B cell (primary cell): Measurements from ENCODE around the gene KLF7.

Experiments
- CTCF ChIP-seq: fragments of 200-600 bp; IDR thresholded peaks from one replicate; pipeline ENCODE4 v1.8.0; 2022; ENCODE audit warnings: antibody characterized with exemption, mild to moderate bottlenecking
- EZH2 ChIP-seq: IDR thresholded peaks from 2 replicates; pipeline ENCODE4 v1.6.1; 2012; ENCODE audit warnings: borderline replicate concordance, low read depth, mild to moderate bottlenecking, moderate library complexity, low read length; ENCODE audit not compliant: insufficient read depth, poor library complexity, severe bottlenecking

DNA sequence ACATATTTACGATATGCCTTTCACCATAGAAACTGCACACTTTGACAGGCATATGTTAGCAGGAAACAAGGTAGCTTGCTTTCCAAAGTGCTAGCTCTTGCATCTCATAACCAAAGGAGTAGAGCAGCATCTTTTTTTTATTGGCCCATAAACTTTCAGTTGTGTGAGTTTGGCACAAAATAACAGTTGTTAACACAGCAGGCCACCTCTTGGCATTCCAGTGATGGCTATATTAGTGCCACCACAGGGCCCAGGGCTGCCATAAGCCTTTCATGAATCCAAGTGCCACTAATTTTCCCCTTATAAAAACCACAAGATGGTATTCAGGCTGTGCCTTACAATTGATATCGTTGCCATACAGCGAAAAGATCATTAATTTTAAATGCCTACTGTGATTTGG lies 40.3 kb upstream of the KLF7 start:
- TF ChIP-seq CTCF (no peak), EZH2 (no peak)
